ENCODE measurements around the gene CYTH1.

The CYTH1 gene

GRCh38 chr17:78664476-78665386, 117.3 kb downstream of the CYTH1 start:
- TF ChIP-seq EGR1 (IDR thresholded peaks at IDR 0.05) (no peak), CEBPB (IDR thresholded peaks at IDR 0.05) (no peak), FOXM1 (IDR thresholded peaks at IDR 0.05; ENCODE audit: borderline replicate concordance, low read depth) (no peak), TCF12 (IDR thresholded peaks at IDR 0.05; ENCODE audit: low read depth) (no peak)

- TF ChIP-seq TAF1 (IDR thresholded peaks at IDR 0.05; ENCODE audit: low read depth) (no peak), CREB1 (IDR thresholded peaks at IDR 0.05; ENCODE audit: low read depth) (no peak), EP300 (IDR thresholded peaks at IDR 0.05; ENCODE audit: borderline replicate concordance) (no peak), TEAD4 (IDR thresholded peaks at IDR 0.05) (no peak), NFIC (IDR thresholded peaks at IDR 0.05) (no peak), CEBPB (IDR thresholded peaks at IDR 0.05) (no peak), RAD21 (IDR thresholded peaks at IDR 0.05; ENCODE audit: low read depth) (no peak), ZBTB7A (IDR thresholded peaks at IDR 0.05; ENCODE audit: low read depth) (no peak), MAX (IDR thresholded peaks at IDR 0.05) (no peak), USF1 (IDR thresholded peaks at IDR 0.05) (no peak), EGR1 (IDR thresholded peaks at IDR 0.05) (no peak)
These were observed 120.8 kb downstream of the CYTH1 start for GRCh38 chr17:78661093-78661770.

- no peak for TF ChIP-seq MAX (IDR thresholded peaks at IDR 0.05)
- TF ChIP-seq CREB1 (IDR thresholded peaks at IDR 0.05; ENCODE audit: low read depth) = no peak
- no peak for TF ChIP-seq ZBTB7A (IDR thresholded peaks at IDR 0.05; ENCODE audit: low read depth)
- TF ChIP-seq CEBPB (IDR thresholded peaks at IDR 0.05) = no peak
- no peak for TF ChIP-seq FOXM1 (IDR thresholded peaks at IDR 0.05; ENCODE audit: borderline replicate concordance, low read depth)
- TF ChIP-seq YY1 (IDR thresholded peaks at IDR 0.05; ENCODE audit: low read depth) = no peak
- TF ChIP-seq USF1 (IDR thresholded peaks at IDR 0.05) = no peak
- no peak for TF ChIP-seq EP300 (IDR thresholded peaks at IDR 0.05; ENCODE audit: borderline replicate concordance)
These were observed 122.5 kb downstream of the CYTH1 start for GRCh38 chr17:78659546-78659945.

GRCh38 chr17:78658281-78658785, 123.7 kb downstream of the CYTH1 start:
- TF ChIP-seq ZBTB7A (IDR thresholded peaks at IDR 0.05; ENCODE audit: low read depth) (no peak), MAX (IDR thresholded peaks at IDR 0.05) (no peak), REST (IDR thresholded peaks at IDR 0.05; ENCODE audit: low read depth) (no peak), CEBPB (IDR thresholded peaks at IDR 0.05) (no peak), EP300 (IDR thresholded peaks at IDR 0.05; ENCODE audit: borderline replicate concordance) (no peak), YY1 (IDR thresholded peaks at IDR 0.05; ENCODE audit: low read depth) (no peak), TAF1 (IDR thresholded peaks at IDR 0.05; ENCODE audit: low read depth) (no peak), RAD21 (IDR thresholded peaks at IDR 0.05; ENCODE audit: low read depth) (no peak), CREB1 (IDR thresholded peaks at IDR 0.05; ENCODE audit: low read depth) (no peak), EGR1 (IDR thresholded peaks at IDR 0.05) (no peak), FOXM1 (IDR thresholded peaks at IDR 0.05; ENCODE audit: borderline replicate concordance, low read depth) (no peak), NFIC (IDR thresholded peaks at IDR 0.05) (no peak), TCF12 (IDR thresholded peaks at IDR 0.05; ENCODE audit: low read depth) (no peak), TEAD4 (IDR thresholded peaks at IDR 0.05) (no peak), USF1 (IDR thresholded peaks at IDR 0.05) (no peak)

- TF ChIP-seq MAX (IDR thresholded peaks at IDR 0.05) (no peak), CEBPB (IDR thresholded peaks at IDR 0.05) (no peak), USF1 (IDR thresholded peaks at IDR 0.05) (no peak), TCF12 (IDR thresholded peaks at IDR 0.05; ENCODE audit: low read depth) (no peak), EP300 (IDR thresholded peaks at IDR 0.05; ENCODE audit: borderline replicate concordance) (no peak), RAD21 (IDR thresholded peaks at IDR 0.05; ENCODE audit: low read depth) (no peak), NFIC (IDR thresholded peaks at IDR 0.05) (no peak), REST (IDR thresholded peaks at IDR 0.05; ENCODE audit: low read depth) (no peak), TEAD4 (IDR thresholded peaks at IDR 0.05) (no peak), YY1 (IDR thresholded peaks at IDR 0.05; ENCODE audit: low read depth) (no peak), EGR1 (IDR thresholded peaks at IDR 0.05) (no peak), TAF1 (IDR thresholded peaks at IDR 0.05; ENCODE audit: low read depth) (no peak)
These were observed 126.7 kb downstream of the CYTH1 start for GRCh38 chr17:78655251-78655940.

All from Ishikawa (cell line).